Neural progenitor cell (in vitro differentiated cells): Measurements from ENCODE around the gene LAMA2. TPM values are rescaled to one million over a fixed set of nuclear protein-coding genes. Genes with fewer than 3 reads are reported as not detected.

Experiments
- DNase-seq: peaks from one replicate; pipeline ENCODE4 v3.0.0-alpha.2; 2016; ENCODE audit warnings: low spot score
- H2AFZ ChIP-seq: fragments of 200-600 bp; sonication (generic); replicated peaks from 2 replicates; pipeline ENCODE4 v1.6.1; 2016; ENCODE audit warnings: antibody characterized with exemption
- H3F3A ChIP-seq: fragments of 200-600 bp; sonication (generic); 2 replicates; pipeline ENCODE4 v1.6.1; 2016; ENCODE audit warnings: antibody characterized with exemption, low read depth
- H3K27ac ChIP-seq: fragments of 200-600 bp; sonication (generic); 2 replicates; pipeline ENCODE4 v1.5.1; 2016; ENCODE audit warnings: mild to moderate bottlenecking
- H3K27me3 ChIP-seq: fragments of 200-600 bp; sonication (generic); 2 replicates; pipeline ENCODE4 v1.6.1; 2016; ENCODE audit warnings: mild to moderate bottlenecking, moderate library complexity
- H3K36me3 ChIP-seq: fragments of 200-600 bp; sonication (generic); 2 replicates; pipeline ENCODE4 v1.5.1; 2016
- H3K4me1 ChIP-seq: fragments of 200-600 bp; sonication (generic); 2 replicates; pipeline ENCODE4 v1.6.1; 2016; ENCODE audit warnings: mixed run types
- H3K4me2 ChIP-seq: fragments of 200-600 bp; sonication (generic); 2 replicates; pipeline ENCODE4 v1.6.1; 2016
- H3K4me3 ChIP-seq: fragments of 200-600 bp; sonication (generic); 2 replicates; pipeline ENCODE4 v1.5.1; 2016
- H3K79me2 ChIP-seq: fragments of 200-600 bp; sonication (generic); 2 replicates; pipeline ENCODE4 v1.6.1; 2016; ENCODE audit warnings: low read depth
- H3K9ac ChIP-seq: fragments of 200-600 bp; sonication (generic); 2 replicates; pipeline ENCODE4 v1.6.1; 2016
- H3K9me3 ChIP-seq: fragments of 200-600 bp; sonication (generic); 2 replicates; pipeline ENCODE4 v1.5.1; 2016; ENCODE audit warnings: low read depth
- H4K20me1 ChIP-seq: fragments of 200-600 bp; sonication (generic); 2 replicates; pipeline ENCODE4 v1.6.1; 2016; ENCODE audit warnings: low read depth
- H3K27ac Mint-ChIP-seq: 3 replicates; pipeline ENCODE4 v1.8.0; 2021; ENCODE audit warnings: mixed read lengths
- H3K27me3 Mint-ChIP-seq: 2 replicates; pipeline ENCODE4 v1.8.0; 2022; ENCODE audit warnings: low read depth, mild to moderate bottlenecking, inconsistent platforms, moderate library complexity, mixed read lengths; ENCODE audit not compliant: insufficient read depth
- H3K36me3 Mint-ChIP-seq: 3 replicates; pipeline ENCODE4 v1.8.0; 2021; ENCODE audit warnings: mixed read lengths
- H3K4me1 Mint-ChIP-seq: 3 replicates; pipeline ENCODE4 v1.8.0; 2021; ENCODE audit warnings: mixed read lengths
- H3K4me3 Mint-ChIP-seq: 3 replicates; pipeline ENCODE4 v1.8.0; 2021; ENCODE audit warnings: mild to moderate bottlenecking, moderate library complexity, mixed read lengths
- H3K9me3 Mint-ChIP-seq: 3 replicates; pipeline ENCODE4 v1.8.0; 2020; ENCODE audit warnings: mixed read lengths
- EZH2 ChIP-seq: fragments of 200-600 bp; sonication (generic); IDR thresholded peaks from 2 replicates; pipeline ENCODE4 v1.6.1; 2017; ENCODE audit warnings: antibody characterized with exemption, mild to moderate bottlenecking, moderate library complexity
- EZH2phosphoT487 ChIP-seq: fragments of 200-600 bp; sonication (generic); IDR thresholded peaks from 2 replicates; pipeline ENCODE4 v1.6.1; 2017; ENCODE audit warnings: antibody characterized with exemption
- total RNA-seq: library from RNA; depleted of rRNA; stranded (reverse); fragments of >200 nt; gene quantifications from 2 replicates; pipeline ENCODE4 v1.2.3, GENCODE V29; 2015; ENCODE audit warnings: low replicate concordance
- TF ChIP-seq, protein P1 (sequence below): fragments of 200-600 bp; sonication (generic); IDR thresholded peaks from 2 replicates; pipeline ENCODE4 v1.5.1; 2017; ENCODE audit warnings: antibody characterized with exemption, mild to moderate bottlenecking

The LAMA2 gene
- total RNA-seq, 1 donor from 2014 or later, result 1.5 TPM

DNA sequence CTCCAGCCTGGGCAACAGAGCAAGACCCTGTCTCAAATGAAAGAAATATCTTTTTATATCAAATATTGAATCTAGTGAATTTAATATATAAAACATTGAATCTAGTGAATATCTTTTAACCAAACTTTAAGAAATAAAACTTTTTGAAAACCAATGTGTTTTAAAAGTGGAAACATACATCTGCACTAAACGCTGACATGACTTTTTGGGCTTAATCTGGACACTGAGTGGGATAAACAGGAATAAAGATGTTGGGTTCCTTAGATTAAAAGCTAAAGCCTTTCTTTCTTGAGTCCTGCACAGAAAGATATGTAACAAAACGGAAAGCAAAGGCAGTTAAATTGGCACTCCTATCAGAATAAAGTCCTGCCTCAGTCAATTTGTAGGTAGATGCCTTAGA, 636.8 kb downstream of the LAMA2 start:
- H2AFZ ChIP-seq, result no peak overlapping the region
- H3K4me3 ChIP-seq, result no peak overlapping the region
- no peak for DNase-seq
- no peaks in the 10 kb centered on the region for H3K79me2 ChIP-seq
- no peaks in the 10 kb centered on the region for H3K36me3 ChIP-seq
- TF ChIP-seq EZH2phosphoT487, result no peak
- TF ChIP-seq, protein P1, sequence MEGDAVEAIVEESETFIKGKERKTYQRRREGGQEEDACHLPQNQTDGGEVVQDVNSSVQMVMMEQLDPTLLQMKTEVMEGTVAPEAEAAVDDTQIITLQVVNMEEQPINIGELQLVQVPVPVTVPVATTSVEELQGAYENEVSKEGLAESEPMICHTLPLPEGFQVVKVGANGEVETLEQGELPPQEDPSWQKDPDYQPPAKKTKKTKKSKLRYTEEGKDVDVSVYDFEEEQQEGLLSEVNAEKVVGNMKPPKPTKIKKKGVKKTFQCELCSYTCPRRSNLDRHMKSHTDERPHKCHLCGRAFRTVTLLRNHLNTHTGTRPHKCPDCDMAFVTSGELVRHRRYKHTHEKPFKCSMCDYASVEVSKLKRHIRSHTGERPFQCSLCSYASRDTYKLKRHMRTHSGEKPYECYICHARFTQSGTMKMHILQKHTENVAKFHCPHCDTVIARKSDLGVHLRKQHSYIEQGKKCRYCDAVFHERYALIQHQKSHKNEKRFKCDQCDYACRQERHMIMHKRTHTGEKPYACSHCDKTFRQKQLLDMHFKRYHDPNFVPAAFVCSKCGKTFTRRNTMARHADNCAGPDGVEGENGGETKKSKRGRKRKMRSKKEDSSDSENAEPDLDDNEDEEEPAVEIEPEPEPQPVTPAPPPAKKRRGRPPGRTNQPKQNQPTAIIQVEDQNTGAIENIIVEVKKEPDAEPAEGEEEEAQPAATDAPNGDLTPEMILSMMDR, result no peak
- TF ChIP-seq EZH2, result no peak
- H3K9ac ChIP-seq, result no peak overlapping the region
- peaks cover 5% of the 10 kb centered on the region for H3K4me1 ChIP-seq
- no peaks in the 10 kb centered on the region for H3K9me3 ChIP-seq
- Mint-ChIP-seq H3K4me1 (peaks cover 5% of the 10 kb centered on the region), H3K27ac (no peak overlapping the region), H3K36me3 (no peaks in the 10 kb centered on the region), H3K27me3 (peaks cover 3% of the 10 kb centered on the region), H3K4me3 (no peak overlapping the region), H3K9me3 (no peaks in the 10 kb centered on the region)
- no peaks in the 10 kb centered on the region for H4K20me1 ChIP-seq
- H3F3A ChIP-seq, result no peaks in the 10 kb centered on the region
- H3K27ac ChIP-seq, result no peak overlapping the region
- no peak overlapping the region for H3K4me2 ChIP-seq
- no peaks in the 10 kb centered on the region for H3K27me3 ChIP-seq

DNA sequence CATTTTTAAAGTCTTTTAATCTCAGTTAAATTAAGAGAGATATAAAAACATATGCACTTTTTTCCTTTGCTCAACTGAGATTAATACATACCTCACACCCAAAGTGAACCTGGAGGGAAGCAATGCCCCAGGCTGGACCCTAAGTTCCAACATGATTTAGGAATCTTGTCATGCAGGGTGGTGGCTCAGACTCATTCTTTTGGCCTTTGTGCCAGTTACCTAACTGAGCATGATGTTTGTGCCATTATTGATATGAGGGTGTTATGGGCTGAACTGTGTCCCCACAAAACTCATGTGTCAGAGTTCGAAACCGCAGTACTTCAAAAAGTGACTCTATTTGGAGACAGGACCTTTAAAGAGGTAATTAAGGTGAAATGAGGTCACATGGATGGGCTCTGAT, 639.0 kb downstream of the LAMA2 start:
- Histone ChIP-seq H3K9me3 (no peaks in the 10 kb centered on the region), H3F3A (no peaks in the 10 kb centered on the region), H3K27ac (no peak overlapping the region), H3K79me2 (no peaks in the 10 kb centered on the region), H4K20me1 (no peaks in the 10 kb centered on the region), H3K9ac (no peak overlapping the region), H3K4me2 (no peak overlapping the region), H3K4me1 (peaks cover 5% of the 10 kb centered on the region), H3K36me3 (no peaks in the 10 kb centered on the region), H3K4me3 (no peak overlapping the region), H3K27me3 (no peaks in the 10 kb centered on the region), H2AFZ (no peak overlapping the region)
- Mint-ChIP-seq H3K4me3 (no peak overlapping the region), H3K27ac (no peak overlapping the region), H3K9me3 (no peaks in the 10 kb centered on the region), H3K36me3 (no peaks in the 10 kb centered on the region), H3K4me1 (peaks cover 5% of the 10 kb centered on the region), H3K27me3 (peaks cover 3% of the 10 kb centered on the region)
- no peak for DNase-seq
- TF ChIP-seq EZH2 (no peak), EZH2phosphoT487 (no peak)
- TF ChIP-seq, protein P1, result no peak

DNA sequence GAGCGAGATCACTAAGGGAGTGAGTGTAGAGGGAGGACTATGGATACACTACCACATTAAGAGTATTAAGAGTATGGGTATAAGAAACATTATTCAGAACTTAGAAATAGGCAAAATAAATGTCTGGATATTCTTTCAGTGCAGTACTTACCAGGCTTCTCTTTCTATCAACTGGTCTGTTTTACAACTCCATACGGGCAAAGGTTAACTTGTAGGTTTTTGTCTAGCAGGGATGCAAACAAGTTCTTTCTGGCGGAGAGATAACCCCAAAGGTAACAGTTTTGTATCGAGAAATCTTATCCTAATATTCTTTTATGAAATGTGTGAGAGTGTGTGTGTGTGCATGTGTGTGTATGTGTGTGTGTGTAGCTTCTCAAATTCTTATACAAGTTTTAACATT, 640.9 kb downstream of the LAMA2 start:
- Histone ChIP-seq H3K27me3 (no peaks in the 10 kb centered on the region), H3K9ac (no peak overlapping the region), H3K36me3 (no peaks in the 10 kb centered on the region), H3K79me2 (no peaks in the 10 kb centered on the region), H3K9me3 (no peaks in the 10 kb centered on the region), H3K4me2 (no peak overlapping the region), H4K20me1 (no peaks in the 10 kb centered on the region), H3K4me1 (peaks cover 5% of the 10 kb centered on the region), H3K4me3 (no peak overlapping the region), H3K27ac (no peak overlapping the region), H2AFZ (no peak overlapping the region), H3F3A (no peaks in the 10 kb centered on the region)
- Mint-ChIP-seq H3K27me3 (peaks cover 3% of the 10 kb centered on the region), H3K27ac (no peak overlapping the region), H3K4me1 (peaks cover 5% of the 10 kb centered on the region), H3K36me3 (no peaks in the 10 kb centered on the region), H3K9me3 (no peaks in the 10 kb centered on the region), H3K4me3 (no peak overlapping the region)
- DNase-seq, result no peak
- TF ChIP-seq EZH2phosphoT487 (no peak), EZH2 (no peak)
- TF ChIP-seq, protein P1, result no peak
